HG03103 (cell line): Measurements from ENCODE around the gene ALOX15.
"Not testable (repeated sequence)": the region's sequence is repeated elsewhere in the genome, so short reads cannot be mapped to it uniquely, and the experiment has no call there.

Source experiments
- ATAC-seq: cut with Tn5 transposase; IDR thresholded peaks from one replicate; pipeline ENCODE4 v1.9.1; 2021; ENCODE audit warnings: low read depth; ENCODE audit not compliant: unreplicated experiment

The ALOX15 gene

GRCh38 chr17:4641297-4642195 is at the start of gene ALOX15:
Gene ALOX15, minus strand, starts transcription at chr17:4641678. Its CDS starts 27 bp downstream, at chr17:4641651.
- no peak for ATAC-seq

- no peak for ATAC-seq
Observed at GRCh38 chr17:4690745-4691144, 49.3 kb upstream of the ALOX15 start.

- ATAC-seq = not testable (repeated sequence)
Observed at GRCh38 chr17:4689872-4690271, 48.4 kb upstream of the ALOX15 start.

- not testable (repeated sequence) for ATAC-seq
Observed at GRCh38 chr17:4683739-4684138, 42.3 kb upstream of the ALOX15 start.

GRCh38 chr17:4679658-4680057 is 38.2 kb upstream of the ALOX15 start:
- no peak for ATAC-seq

- ATAC-seq = no peak
Observed at GRCh38 chr17:4678448-4679026, 37.1 kb upstream of the ALOX15 start.

- no peak for ATAC-seq
Observed at GRCh38 chr17:4676791-4677190, 35.3 kb upstream of the ALOX15 start.

- no peak for ATAC-seq
Observed at GRCh38 chr17:4675791-4676190, 34.3 kb upstream of the ALOX15 start.

GRCh38 chr17:4674685-4674998 is 33.2 kb upstream of the ALOX15 start:
- ATAC-seq = no peak

GRCh38 chr17:4673986-4674684 is 32.7 kb upstream of the ALOX15 start:
- ATAC-seq = no peak

- ATAC-seq = no peak
Observed at GRCh38 chr17:4673169-4673568, 31.7 kb upstream of the ALOX15 start.

GRCh38 chr17:4672751-4673150 is 31.3 kb upstream of the ALOX15 start:
- ATAC-seq = no peak

GRCh38 chr17:4672055-4672630 is 30.7 kb upstream of the ALOX15 start:
- ATAC-seq = no peak

GRCh38 chr17:4667166-4667565 is 25.7 kb upstream of the ALOX15 start:
- ATAC-seq = no peak

GRCh38 chr17:4666296-4666695 is 24.8 kb upstream of the ALOX15 start:
- no peak for ATAC-seq

- no peak for ATAC-seq
Observed at GRCh38 chr17:4665027-4665426, 23.5 kb upstream of the ALOX15 start.

GRCh38 chr17:4664230-4664629 is 22.8 kb upstream of the ALOX15 start:
- ATAC-seq = no peak

- ATAC-seq = no peak
Observed at GRCh38 chr17:4663711-4664110, 22.2 kb upstream of the ALOX15 start.

- ATAC-seq = no peak
Observed at GRCh38 chr17:4658478-4659305, 17.2 kb upstream of the ALOX15 start.

- no peak for ATAC-seq
Observed at GRCh38 chr17:4657678-4658077, 16.2 kb upstream of the ALOX15 start.
